Neural progenitor cell (in vitro differentiated cells): ENCODE results near the gene SPOUT1. TPM values are rescaled to one million over a fixed set of nuclear protein-coding genes. Genes with fewer than 3 reads are reported as not detected.

Experiments used
- DNase-seq: peaks from one replicate; pipeline ENCODE4 v3.0.0-alpha.2; 2016; ENCODE audit warnings: low spot score
- H2AFZ ChIP-seq: fragments of 200-600 bp; sonication (generic); replicated peaks from 2 replicates; pipeline ENCODE4 v1.6.1; 2016; ENCODE audit warnings: antibody characterized with exemption
- H3F3A ChIP-seq: fragments of 200-600 bp; sonication (generic); 2 replicates; pipeline ENCODE4 v1.6.1; 2016; ENCODE audit warnings: antibody characterized with exemption, low read depth
- H3K27ac ChIP-seq: fragments of 200-600 bp; sonication (generic); 2 replicates; pipeline ENCODE4 v1.5.1; 2016; ENCODE audit warnings: mild to moderate bottlenecking
- H3K27me3 ChIP-seq: fragments of 200-600 bp; sonication (generic); 2 replicates; pipeline ENCODE4 v1.6.1; 2016; ENCODE audit warnings: mild to moderate bottlenecking, moderate library complexity
- H3K36me3 ChIP-seq: fragments of 200-600 bp; sonication (generic); 2 replicates; pipeline ENCODE4 v1.5.1; 2016
- H3K4me1 ChIP-seq: fragments of 200-600 bp; sonication (generic); 2 replicates; pipeline ENCODE4 v1.6.1; 2016; ENCODE audit warnings: mixed run types
- H3K4me2 ChIP-seq: fragments of 200-600 bp; sonication (generic); 2 replicates; pipeline ENCODE4 v1.6.1; 2016
- H3K4me3 ChIP-seq: fragments of 200-600 bp; sonication (generic); 2 replicates; pipeline ENCODE4 v1.5.1; 2016
- H3K79me2 ChIP-seq: fragments of 200-600 bp; sonication (generic); 2 replicates; pipeline ENCODE4 v1.6.1; 2016; ENCODE audit warnings: low read depth
- H3K9ac ChIP-seq: fragments of 200-600 bp; sonication (generic); 2 replicates; pipeline ENCODE4 v1.6.1; 2016
- H3K9me3 ChIP-seq: fragments of 200-600 bp; sonication (generic); 2 replicates; pipeline ENCODE4 v1.5.1; 2016; ENCODE audit warnings: low read depth
- H4K20me1 ChIP-seq: fragments of 200-600 bp; sonication (generic); 2 replicates; pipeline ENCODE4 v1.6.1; 2016; ENCODE audit warnings: low read depth
- H3K27ac Mint-ChIP-seq: 3 replicates; pipeline ENCODE4 v1.8.0; 2021; ENCODE audit warnings: mixed read lengths
- H3K27me3 Mint-ChIP-seq: 2 replicates; pipeline ENCODE4 v1.8.0; 2022; ENCODE audit warnings: low read depth, mild to moderate bottlenecking, inconsistent platforms, moderate library complexity, mixed read lengths; ENCODE audit not compliant: insufficient read depth
- H3K36me3 Mint-ChIP-seq: 3 replicates; pipeline ENCODE4 v1.8.0; 2021; ENCODE audit warnings: mixed read lengths
- H3K4me1 Mint-ChIP-seq: 3 replicates; pipeline ENCODE4 v1.8.0; 2021; ENCODE audit warnings: mixed read lengths
- H3K4me3 Mint-ChIP-seq: 3 replicates; pipeline ENCODE4 v1.8.0; 2021; ENCODE audit warnings: mild to moderate bottlenecking, moderate library complexity, mixed read lengths
- H3K9me3 Mint-ChIP-seq: 3 replicates; pipeline ENCODE4 v1.8.0; 2020; ENCODE audit warnings: mixed read lengths
- EZH2 ChIP-seq: fragments of 200-600 bp; sonication (generic); IDR thresholded peaks from 2 replicates; pipeline ENCODE4 v1.6.1; 2017; ENCODE audit warnings: antibody characterized with exemption, mild to moderate bottlenecking, moderate library complexity
- EZH2phosphoT487 ChIP-seq: fragments of 200-600 bp; sonication (generic); IDR thresholded peaks from 2 replicates; pipeline ENCODE4 v1.6.1; 2017; ENCODE audit warnings: antibody characterized with exemption
- total RNA-seq: library from RNA; depleted of rRNA; stranded (reverse); fragments of >200 nt; gene quantifications from 2 replicates; pipeline ENCODE4 v1.2.3, GENCODE V29; 2015; ENCODE audit warnings: low replicate concordance
- TF ChIP-seq, protein P1 (sequence below): fragments of 200-600 bp; sonication (generic); IDR thresholded peaks from 2 replicates; pipeline ENCODE4 v1.5.1; 2017; ENCODE audit warnings: antibody characterized with exemption, mild to moderate bottlenecking

Gene SPOUT1
- total RNA-seq, 1 donor from 2014 or later: 17.2 TPM

- Mint-ChIP-seq H3K27me3 (peaks cover 2% of the 10 kb centered on the region), H3K27ac (no peak overlapping the region), H3K4me1 (peaks cover 6% of the 10 kb centered on the region), H3K4me3 (no peak overlapping the region), H3K9me3 (no peaks in the 10 kb centered on the region), H3K36me3 (peaks cover 6% of the 10 kb centered on the region)
- Histone ChIP-seq H2AFZ (no peak overlapping the region), H3K36me3 (no peaks in the 10 kb centered on the region), H3K4me2 (no peak overlapping the region), H3K4me3 (no peak overlapping the region), H3K27me3 (no peaks in the 10 kb centered on the region), H3K9me3 (no peaks in the 10 kb centered on the region), H3K27ac (no peak overlapping the region), H3F3A (peaks cover under 1% of the 10 kb centered on the region), H4K20me1 (no peaks in the 10 kb centered on the region), H3K79me2 (peaks cover 3% of the 10 kb centered on the region), H3K9ac (no peak overlapping the region), H3K4me1 (peaks cover 2% of the 10 kb centered on the region)
- DNase-seq: no peak
- TF ChIP-seq, protein P1, sequence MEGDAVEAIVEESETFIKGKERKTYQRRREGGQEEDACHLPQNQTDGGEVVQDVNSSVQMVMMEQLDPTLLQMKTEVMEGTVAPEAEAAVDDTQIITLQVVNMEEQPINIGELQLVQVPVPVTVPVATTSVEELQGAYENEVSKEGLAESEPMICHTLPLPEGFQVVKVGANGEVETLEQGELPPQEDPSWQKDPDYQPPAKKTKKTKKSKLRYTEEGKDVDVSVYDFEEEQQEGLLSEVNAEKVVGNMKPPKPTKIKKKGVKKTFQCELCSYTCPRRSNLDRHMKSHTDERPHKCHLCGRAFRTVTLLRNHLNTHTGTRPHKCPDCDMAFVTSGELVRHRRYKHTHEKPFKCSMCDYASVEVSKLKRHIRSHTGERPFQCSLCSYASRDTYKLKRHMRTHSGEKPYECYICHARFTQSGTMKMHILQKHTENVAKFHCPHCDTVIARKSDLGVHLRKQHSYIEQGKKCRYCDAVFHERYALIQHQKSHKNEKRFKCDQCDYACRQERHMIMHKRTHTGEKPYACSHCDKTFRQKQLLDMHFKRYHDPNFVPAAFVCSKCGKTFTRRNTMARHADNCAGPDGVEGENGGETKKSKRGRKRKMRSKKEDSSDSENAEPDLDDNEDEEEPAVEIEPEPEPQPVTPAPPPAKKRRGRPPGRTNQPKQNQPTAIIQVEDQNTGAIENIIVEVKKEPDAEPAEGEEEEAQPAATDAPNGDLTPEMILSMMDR: no peak
- no peak for TF ChIP-seq EZH2phosphoT487
- no peak for TF ChIP-seq EZH2
Measured at GRCh38 chr9:128792978-128793686, 36.5 kb downstream of the SPOUT1 start.

DNA sequence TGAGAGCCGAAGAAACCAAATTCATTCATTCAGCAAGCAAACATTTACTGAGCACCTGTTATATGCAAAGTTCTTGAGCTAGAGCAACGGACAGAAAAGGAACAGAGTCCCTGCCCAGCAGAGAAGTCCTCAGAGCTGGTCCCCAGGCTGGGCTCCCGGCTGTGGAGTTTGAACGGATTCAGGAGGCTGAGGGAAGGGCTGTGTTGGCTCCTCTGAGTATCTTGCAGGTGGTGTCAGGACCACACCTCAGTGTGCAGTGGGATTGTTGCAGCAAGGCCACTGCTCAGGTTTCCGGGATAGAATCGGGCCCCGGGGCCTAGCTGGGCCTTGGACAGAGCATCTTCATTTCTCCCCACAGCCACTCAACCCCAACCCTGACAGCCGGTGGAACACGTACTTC is 37.5 kb downstream of the SPOUT1 start:
- peaks cover 13% of the 10 kb centered on the region for H3K79me2 ChIP-seq
- no peak overlapping the region for H2AFZ ChIP-seq
- no peaks in the 10 kb centered on the region for H3K36me3 ChIP-seq
- Mint-ChIP-seq H3K27ac (no peak overlapping the region), H3K36me3 (peaks cover 3% of the 10 kb centered on the region), H3K4me3 (no peak overlapping the region), H3K27me3 (no peaks in the 10 kb centered on the region), H3K4me1 (peaks cover 11% of the 10 kb centered on the region), H3K9me3 (no peaks in the 10 kb centered on the region)
- H4K20me1 ChIP-seq: no peaks in the 10 kb centered on the region
- no peak for DNase-seq
- H3K4me3 ChIP-seq: no peak overlapping the region
- no peak overlapping the region for H3K4me2 ChIP-seq
- H3K9me3 ChIP-seq: no peaks in the 10 kb centered on the region
- H3K9ac ChIP-seq: no peak overlapping the region
- peaks cover 11% of the 10 kb centered on the region for H3F3A ChIP-seq
- peaks cover 7% of the 10 kb centered on the region for H3K4me1 ChIP-seq
- TF ChIP-seq EZH2 (no peak), EZH2phosphoT487 (no peak)
- TF ChIP-seq, protein P1: no peak
- H3K27ac ChIP-seq: no peak overlapping the region
- H3K27me3 ChIP-seq: no peaks in the 10 kb centered on the region

GRCh38 chr9:128790536-128790935 is 39.1 kb downstream of the SPOUT1 start:
- Histone ChIP-seq H2AFZ (no peak overlapping the region), H3K27me3 (no peaks in the 10 kb centered on the region), H3F3A (peaks cover 19% of the 10 kb centered on the region), H3K27ac (no peak overlapping the region), H3K4me1 (peaks cover 7% of the 10 kb centered on the region), H3K9ac (no peak overlapping the region), H3K79me2 (peaks cover 13% of the 10 kb centered on the region), H3K36me3 (no peaks in the 10 kb centered on the region), H3K4me3 (no peak overlapping the region), H3K9me3 (no peaks in the 10 kb centered on the region), H3K4me2 (no peak overlapping the region), H4K20me1 (no peaks in the 10 kb centered on the region)
- Mint-ChIP-seq H3K27ac (no peak overlapping the region), H3K4me3 (no peak overlapping the region), H3K9me3 (no peaks in the 10 kb centered on the region), H3K27me3 (no peaks in the 10 kb centered on the region), H3K36me3 (peaks cover 2% of the 10 kb centered on the region), H3K4me1 (peaks cover 11% of the 10 kb centered on the region)
- TF ChIP-seq, protein P1: no peak
- no peak for DNase-seq
